ENCODE data around the gene PDCD6IP. TPM values are rescaled to one million over a fixed set of nuclear protein-coding genes. Genes with fewer than 3 reads are reported as not detected.

PDCD6IP gene
- total RNA-seq, 1 experiment from 2014 or later: 266 TPM

GRCh38 chr3:33790091-33790490 is 8.3 kb upstream of the PDCD6IP start:
- peak overlapping the region; percentile 64 for H3K27ac ChIP-seq (ENCODE audit: low read length)
- BruUV-seq (replicated peaks): no TSS peak

GRCh38 chr3:33791477-33792166 is 6.8 kb upstream of the PDCD6IP start:
- Histone ChIP-seq H3K79me2 (ENCODE audit: low read length) (peaks cover 9% of the 10 kb centered on the region; the same call in 1 of the 2 replicates), H3K27me3 (ENCODE audit: low read length) (no peaks in the 10 kb centered on the region), H3K4me3 (ENCODE audit: low read length) (no peak overlapping the region), H3K36me3 (ENCODE audit: low read depth, low read length) (no peaks in the 10 kb centered on the region), H3F3A (ENCODE audit: low read length, unreplicated experiment) (peaks cover 4% of the 10 kb centered on the region), H2AFZ (ENCODE audit: low read length) (no peak overlapping the region), H3K4me2 (ENCODE audit: low read length) (no peak overlapping the region), H3K9me3 (ENCODE audit: low read length) (no peaks in the 10 kb centered on the region), H3K9me2 (replicated peaks; ENCODE audit: low read length) (no peaks in the 10 kb centered on the region), H3K9ac (ENCODE audit: low read length) (no peak overlapping the region), H3K27ac (ENCODE audit: low read length) (peak overlapping the region; percentile 64; the same call in 1 of the 2 replicates), H3K4me1 (ENCODE audit: insufficient read depth, low read length) (peaks cover 30% of the 10 kb centered on the region), H4K20me1 (ENCODE audit: low read length) (no peaks in the 10 kb centered on the region)
- intact Hi-C loops (cut with micrococcal nuclease): loop anchor here (10.0 kb wide), 1 partner anchor 677 kb away; the partner anchor contains the start of gene CRTAP
- ChIA-PET POLR2A (ENCODE audit: unreplicated experiment) (no interaction called here), CTCF (no interaction called here)
- no TSS peak for BruUV-seq (replicated peaks)
- no peak for ATAC-seq
- DNase-seq: peak; percentile 52
- TF ChIP-seq EZH2phosphoT487 (IDR thresholded peaks at IDR 0.05; ENCODE audit: borderline replicate concordance, low read length) (no peak), CTCF (conservative IDR thresholded peaks at IDR 0.05; ENCODE audit: low read depth, low read length) (no peak), EZH2 (IDR thresholded peaks at IDR 0.05; ENCODE audit: low read length, unreplicated experiment) (no peak)

More at GRCh38 chr3:33790091-33790490, 8.3 kb upstream of the PDCD6IP start:
- Histone ChIP-seq H3K9ac (ENCODE audit: low read length) (no peak overlapping the region), H2AFZ (ENCODE audit: low read length) (no peak overlapping the region), H3K9me2 (replicated peaks; ENCODE audit: low read length) (no peaks in the 10 kb centered on the region), H3K4me3 (ENCODE audit: low read length) (no peak overlapping the region), H3K36me3 (ENCODE audit: low read depth, low read length) (no peaks in the 10 kb centered on the region), H3K4me2 (ENCODE audit: low read length) (peak overlapping the region; percentile 32), H4K20me1 (ENCODE audit: low read length) (no peaks in the 10 kb centered on the region), H3K4me1 (ENCODE audit: insufficient read depth, low read length) (peaks cover 30% of the 10 kb centered on the region), H3K27me3 (ENCODE audit: low read length) (no peaks in the 10 kb centered on the region), H3K79me2 (ENCODE audit: low read length) (no peaks in the 10 kb centered on the region), H3F3A (ENCODE audit: low read length, unreplicated experiment) (peaks cover 4% of the 10 kb centered on the region), H3K9me3 (ENCODE audit: low read length) (no peaks in the 10 kb centered on the region)
- intact Hi-C loops (cut with micrococcal nuclease): loop anchor here (10.0 kb wide), 1 partner anchor 675 kb away; the partner anchor contains the start of gene CRTAP
- TF ChIP-seq EZH2phosphoT487 (IDR thresholded peaks at IDR 0.05; ENCODE audit: borderline replicate concordance, low read length): no peak
- no peak for TF ChIP-seq EZH2 (IDR thresholded peaks at IDR 0.05; ENCODE audit: low read length, unreplicated experiment)
- TF ChIP-seq CTCF (conservative IDR thresholded peaks at IDR 0.05; ENCODE audit: low read depth, low read length): 0 out of 2 replicates have a peak, but pooled peaks have one; percentile 6
- DNase-seq: peak; percentile 81
- POLR2A ChIA-PET (ENCODE audit: unreplicated experiment): no interaction called here
- CTCF ChIA-PET: no interaction called here
- ATAC-seq: peak; percentile 87
